GM21825 (cell line): ENCODE data around the gene USP54.

ENCODE experiments used
- ATAC-seq: cut with Tn5 transposase; IDR thresholded peaks from one replicate; pipeline ENCODE4 v1.9.1; 2021; ENCODE audit warnings: mild to moderate bottlenecking, moderate library complexity; ENCODE audit not compliant: unreplicated experiment

Gene USP54

GRCh38 chr10:73469579-73469978 is 121.6 kb downstream of the USP54 start:
- ATAC-seq: no peak

- ATAC-seq: no peak
Observed at GRCh38 chr10:73467206-73467605, 123.9 kb downstream of the USP54 start.

- no peak for ATAC-seq
Observed at GRCh38 chr10:73465978-73466726, 125.0 kb downstream of the USP54 start.

- ATAC-seq: no peak
Observed at GRCh38 chr10:73460897-73461296, 130.2 kb downstream of the USP54 start.

- no peak for ATAC-seq
Observed at GRCh38 chr10:73459683-73460314, 131.3 kb downstream of the USP54 start.

DNA sequence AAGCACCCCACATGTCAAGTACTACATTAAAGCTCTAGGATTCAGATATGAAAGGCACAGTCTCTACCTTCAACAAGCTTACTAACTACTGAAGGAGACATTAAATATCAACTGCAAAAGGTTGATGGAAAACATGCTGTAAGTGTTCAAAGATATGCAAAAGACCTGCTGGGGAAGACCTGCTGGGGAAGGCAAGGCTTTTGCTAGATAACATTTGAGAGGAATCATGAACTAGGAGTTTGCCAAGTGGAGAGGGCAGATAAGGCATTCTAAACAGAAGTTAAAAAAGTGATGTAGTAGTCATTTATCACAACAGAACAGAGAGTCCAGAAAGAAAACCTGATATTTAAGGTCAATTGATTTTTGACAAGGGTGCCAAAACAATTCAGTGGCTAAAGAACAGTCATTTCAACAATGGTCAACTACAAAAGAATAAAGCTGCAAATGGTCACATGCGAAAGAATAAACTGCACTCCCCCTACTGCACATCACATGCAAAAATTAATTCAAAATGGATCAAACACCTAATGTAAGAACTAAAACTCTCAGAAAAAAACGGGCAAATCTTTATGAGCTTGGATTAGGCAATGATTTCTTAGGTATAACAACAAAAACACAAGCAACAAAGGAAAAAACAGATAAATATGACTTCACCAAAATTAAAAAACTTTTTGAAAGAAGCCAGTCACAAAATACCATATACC is 134.8 kb downstream of the USP54 start:
- ATAC-seq: no peak

DNA sequence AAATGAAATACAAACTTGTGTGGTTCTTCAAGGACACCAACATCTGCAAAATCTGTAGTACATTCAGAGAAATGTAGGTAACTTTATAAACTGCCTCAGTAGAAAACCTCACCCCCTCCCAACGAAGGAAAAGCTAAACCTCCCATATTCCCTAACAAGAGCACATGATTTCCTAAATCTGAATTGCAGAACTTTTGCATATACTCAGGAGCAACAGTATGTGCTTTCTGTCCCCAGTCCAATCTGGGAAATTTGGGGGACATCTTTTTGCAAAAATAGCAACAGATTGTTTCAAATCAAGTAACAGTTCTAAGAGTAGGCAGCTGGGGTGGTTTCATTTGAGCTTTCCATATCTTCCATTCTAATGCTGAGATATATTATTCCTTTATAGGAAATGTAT is 142.0 kb downstream of the USP54 start:
- ATAC-seq: no peak

DNA sequence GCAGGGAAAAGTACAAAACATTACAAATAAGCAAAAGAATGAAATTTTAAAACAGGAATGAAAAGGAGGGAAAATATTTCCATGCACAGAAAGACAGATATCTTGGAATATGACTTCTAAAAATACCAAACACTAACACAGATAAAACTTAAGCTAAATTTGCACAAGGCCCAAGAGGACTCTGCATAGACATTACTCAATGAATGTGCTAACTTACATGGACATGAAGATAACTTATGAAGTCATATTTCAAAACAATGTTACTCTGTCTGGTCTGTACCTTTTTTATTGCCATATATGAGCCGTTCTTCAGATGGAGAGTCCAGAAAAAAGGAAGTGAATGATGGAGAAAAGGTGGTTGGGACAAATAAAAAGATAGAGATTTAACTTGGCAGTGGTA is 142.8 kb downstream of the USP54 start:
- ATAC-seq: no peak
